OCI-LY3 (cell line): ENCODE measurements around the gene KRTAP9-2.

ENCODE experiments used
- EZH2phosphoT487 ChIP-seq: fragments of 200-600 bp; shearing (Covaris generic); IDR thresholded peaks from 2 replicates; pipeline ENCODE4 v1.6.1; 2018; ENCODE audit warnings: antibody characterized with exemption, mixed run types, low read depth
- TF ChIP-seq, protein P1 (sequence below): fragments of 200-600, 300-600 bp; sonication (generic); IDR thresholded peaks from 2 replicates; pipeline ENCODE4 v1.5.1; 2014; ENCODE audit warnings: antibody characterized with exemption, low read length, low read depth

DNA sequence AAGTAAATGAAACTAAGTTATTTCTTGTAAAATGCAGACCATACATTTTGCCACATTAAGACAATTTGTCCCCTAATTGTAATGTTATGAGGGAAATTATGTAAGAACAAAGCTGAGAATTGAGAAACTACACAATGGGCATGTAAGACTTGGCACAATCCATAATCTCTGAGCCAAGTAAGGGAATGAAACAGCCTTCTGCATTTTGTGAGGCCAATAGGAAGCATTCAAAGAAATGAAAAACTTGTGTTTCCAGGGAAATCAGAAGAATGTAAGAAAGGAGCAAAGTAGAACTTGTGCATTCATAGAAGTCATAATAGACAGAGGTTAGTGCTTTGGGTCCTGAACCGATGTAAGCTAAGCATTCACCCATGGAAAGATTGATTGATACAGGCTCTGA lies 24.8 kb downstream of the KRTAP9-2 start:
- TF ChIP-seq, protein P1, sequence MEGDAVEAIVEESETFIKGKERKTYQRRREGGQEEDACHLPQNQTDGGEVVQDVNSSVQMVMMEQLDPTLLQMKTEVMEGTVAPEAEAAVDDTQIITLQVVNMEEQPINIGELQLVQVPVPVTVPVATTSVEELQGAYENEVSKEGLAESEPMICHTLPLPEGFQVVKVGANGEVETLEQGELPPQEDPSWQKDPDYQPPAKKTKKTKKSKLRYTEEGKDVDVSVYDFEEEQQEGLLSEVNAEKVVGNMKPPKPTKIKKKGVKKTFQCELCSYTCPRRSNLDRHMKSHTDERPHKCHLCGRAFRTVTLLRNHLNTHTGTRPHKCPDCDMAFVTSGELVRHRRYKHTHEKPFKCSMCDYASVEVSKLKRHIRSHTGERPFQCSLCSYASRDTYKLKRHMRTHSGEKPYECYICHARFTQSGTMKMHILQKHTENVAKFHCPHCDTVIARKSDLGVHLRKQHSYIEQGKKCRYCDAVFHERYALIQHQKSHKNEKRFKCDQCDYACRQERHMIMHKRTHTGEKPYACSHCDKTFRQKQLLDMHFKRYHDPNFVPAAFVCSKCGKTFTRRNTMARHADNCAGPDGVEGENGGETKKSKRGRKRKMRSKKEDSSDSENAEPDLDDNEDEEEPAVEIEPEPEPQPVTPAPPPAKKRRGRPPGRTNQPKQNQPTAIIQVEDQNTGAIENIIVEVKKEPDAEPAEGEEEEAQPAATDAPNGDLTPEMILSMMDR, result no peak
- TF ChIP-seq EZH2phosphoT487, result no peak
